Left colon (tissue), 2 donors: ENCODE results near the gene TMEM131L. TPM values are rescaled to one million over a fixed set of nuclear protein-coding genes. Genes with fewer than 3 reads are reported as not detected.
A peak's percentile ranks its signal among the peaks of the same experiment; 100 is the strongest.
"Not testable (repeated sequence)": the region's sequence is repeated elsewhere in the genome, so short reads cannot be mapped to it uniquely, and the experiment has no call there.

Source experiments
- ATAC-seq: fragments of 200-7000 bp; cut with Tn5 transposase; one replicate; pipeline ENCODE4 v1.9.1; 2020; ENCODE audit warnings: mild to moderate bottlenecking, moderate library complexity
- DNase-seq, 2 donors: peaks; one replicate each; pipeline ENCODE4 v3.0.0-alpha.2; 2020
- intact Hi-C, 2 donors: fragments of 100-400 bp; cut with DNase I in 1 of 2; cut with micrococcal nuclease in 1 of 2; formaldehyde crosslinking; loops; one replicate each; pipeline versions ENCODE4 v1.11.2 to v1.14.0; 2022; cut with DNase I, micrococcal nuclease
- total RNA-seq, 2 donors: library from RNA; stranded (reverse); fragmentation: NEBNext Ultra II Directional; extraction: Animal tissue kit (Norgen Biotek cat#: 25700); gene quantifications; one replicate each; pipeline ENCODE4 v1.2.1, GENCODE V29; 2021
- donor health status: DM: no; HTN: no; CAD: no.
- donor health status: DM: yes; HTN: yes; CAD: no.

Gene TMEM131L
- total RNA-seq, 2 donors from 2014 or later: 3.6 to 8.0 TPM

DNA sequence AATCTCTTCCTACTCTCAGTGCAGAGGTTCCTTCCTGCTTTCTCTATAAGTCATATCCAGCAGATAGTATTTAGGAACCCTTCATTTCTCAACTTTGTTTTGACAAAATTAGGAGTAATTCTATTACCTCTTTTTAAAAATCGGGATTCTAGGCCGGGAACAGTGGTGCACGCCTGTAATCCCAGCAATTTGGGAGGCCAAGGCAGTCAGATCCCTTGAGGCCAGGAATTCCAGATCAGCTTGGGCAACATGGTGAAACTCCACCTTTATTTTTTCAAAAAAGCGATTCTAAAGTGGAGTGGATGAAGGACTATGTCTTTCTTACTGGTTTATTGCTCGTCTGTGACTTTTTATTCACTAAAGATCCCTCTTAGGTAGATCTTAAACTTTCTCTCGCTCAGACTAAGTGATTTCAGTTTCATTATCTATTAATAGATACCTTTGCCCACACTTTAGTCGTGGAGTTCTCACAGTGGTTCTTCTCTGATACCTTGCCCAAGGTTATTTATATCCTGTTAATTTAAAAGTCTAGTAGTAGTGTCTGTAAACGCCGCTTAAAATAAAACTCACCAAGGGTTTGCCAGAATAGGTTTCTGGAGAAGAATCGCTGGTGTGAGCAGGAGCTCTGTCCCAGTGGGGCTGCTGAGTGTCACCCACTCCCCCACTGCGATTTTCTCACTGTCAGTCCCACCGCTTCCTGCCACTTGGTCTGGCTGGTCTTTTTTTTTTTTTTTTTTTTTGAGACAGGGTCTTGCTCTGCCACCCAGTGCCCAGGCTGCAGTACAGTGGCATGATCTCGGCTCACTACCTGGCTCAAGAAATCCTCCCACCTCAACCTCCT is 27.0 kb upstream of the TMEM131L start:
- no peak for ATAC-seq
- no peak for DNase-seq
- intact Hi-C loops: loop anchor here in 1 of 2 donors (10.0 kb wide), 1 partner anchor 136 kb away; no protein-coding TSS in a partner anchor

DNA sequence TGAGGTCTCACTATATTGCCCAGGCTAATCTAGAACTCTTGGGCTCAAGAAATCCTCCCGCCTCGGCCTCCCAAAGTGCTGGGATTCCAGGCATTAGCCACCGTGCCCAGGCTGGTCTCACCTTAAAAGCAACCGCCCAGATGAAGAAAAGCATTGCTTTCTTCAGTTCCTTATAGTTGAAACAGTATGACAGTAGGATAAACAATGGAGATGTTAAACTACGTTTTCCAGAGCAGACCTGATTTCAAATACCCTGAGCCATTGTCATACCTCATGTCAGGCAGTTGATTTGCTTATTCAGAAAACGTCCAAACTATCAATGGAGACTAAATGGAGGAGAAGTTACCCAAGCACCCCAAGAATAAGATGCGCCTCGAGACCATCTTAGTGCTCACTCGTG is 26.3 kb upstream of the TMEM131L start:
- no peak for ATAC-seq

DNA sequence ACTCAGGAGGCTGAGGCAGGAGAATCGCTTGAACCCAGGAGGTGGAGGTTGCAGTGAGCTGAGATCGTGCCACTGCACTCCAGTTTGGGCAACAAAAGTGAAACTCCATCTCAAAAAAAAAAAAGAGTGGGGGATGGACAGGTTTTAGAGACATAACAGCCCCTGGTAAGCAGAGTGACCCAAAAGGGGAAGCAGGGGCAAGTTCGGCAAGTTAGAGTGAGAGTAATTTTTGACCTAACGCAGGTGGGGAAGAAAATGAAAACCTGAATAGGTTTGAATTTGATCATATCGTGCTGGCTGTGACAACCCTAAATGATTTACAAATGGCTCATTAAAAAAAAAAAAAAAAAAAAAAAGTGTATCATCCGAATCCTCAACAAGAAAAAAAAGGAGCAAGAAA is 25.7 kb upstream of the TMEM131L start:
- intact Hi-C loops: no loop called here
- no peak for DNase-seq
- no peak for ATAC-seq

More for the DNA sequence above, 26.3 kb upstream of the TMEM131L start:
- DNase-seq: no peak
- intact Hi-C loops: loop anchor here in 1 of 2 donors (10.0 kb wide), 1 partner anchor 135 kb away; no protein-coding TSS in a partner anchor

DNA sequence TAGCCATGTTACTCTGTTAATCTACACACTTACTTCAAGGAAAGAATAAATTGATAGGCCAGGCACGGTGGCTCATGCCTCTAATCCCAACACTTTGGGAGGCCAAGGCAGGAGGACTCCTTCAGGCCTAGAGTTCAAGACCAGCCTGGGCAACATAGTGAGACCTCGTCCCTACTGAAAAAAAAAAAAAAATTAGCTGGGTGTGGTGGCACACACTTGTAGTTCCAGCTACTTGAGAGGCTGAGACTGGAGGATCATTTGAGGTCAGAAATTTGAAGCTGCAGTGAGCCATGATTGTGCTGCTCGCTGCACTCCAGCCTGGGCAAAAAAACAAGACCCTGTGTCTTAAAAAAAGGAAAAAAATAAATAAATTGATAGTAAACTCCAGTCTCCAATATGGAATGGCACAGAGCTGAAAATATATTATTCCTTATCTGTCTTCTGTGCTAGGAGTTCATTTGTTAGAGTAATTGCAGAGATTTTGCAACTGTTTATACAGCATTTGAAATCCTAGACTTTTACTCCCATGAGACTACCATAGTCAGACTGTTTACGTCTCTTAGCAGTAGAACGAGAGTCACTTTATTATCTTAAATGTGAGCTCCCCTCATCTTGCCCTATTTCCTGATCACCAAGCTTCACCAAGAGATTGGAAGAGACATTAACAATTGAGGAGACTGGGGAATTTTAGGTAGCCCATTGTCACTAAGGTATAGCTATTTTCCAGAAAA is 18.8 kb upstream of the TMEM131L start:
- intact Hi-C loops: no loop called here
- no peak for DNase-seq
- ATAC-seq: no peak

DNA sequence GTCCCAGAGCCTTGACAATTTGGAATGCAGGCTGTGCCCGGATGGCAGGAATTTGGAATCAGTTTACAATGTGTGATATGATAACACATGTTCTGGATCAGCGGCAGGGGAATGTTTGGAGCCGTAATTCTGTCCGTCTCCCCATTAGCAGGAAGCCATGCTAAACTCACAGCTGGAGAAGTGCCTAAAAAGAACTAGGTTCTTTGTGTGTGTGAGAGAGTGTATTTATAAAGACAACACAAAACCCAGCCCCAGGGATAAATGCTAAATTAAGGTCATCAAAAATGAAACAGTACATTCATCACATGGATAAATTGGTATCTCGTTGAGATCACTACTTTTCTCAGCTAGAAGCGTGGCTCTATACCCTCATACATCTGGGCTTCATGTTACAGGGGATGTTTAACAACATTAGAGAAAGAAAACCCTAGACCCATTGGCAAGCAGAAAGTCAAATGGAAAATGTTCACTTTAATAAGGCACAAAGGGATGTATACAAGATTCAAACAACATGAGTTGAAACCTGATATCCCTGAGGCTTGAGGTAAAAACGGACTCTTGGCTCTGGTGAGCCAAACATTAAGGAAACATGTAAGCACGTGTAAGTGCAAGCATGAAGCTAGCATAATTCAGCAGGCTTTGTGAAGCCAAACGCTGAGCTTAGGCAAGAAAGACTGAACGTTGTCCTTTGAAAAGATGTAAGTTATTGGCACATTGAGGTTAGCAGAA is 18.0 kb upstream of the TMEM131L start:
- DNase-seq: no peak
- ATAC-seq: no peak
- intact Hi-C loops: no loop called here

DNA sequence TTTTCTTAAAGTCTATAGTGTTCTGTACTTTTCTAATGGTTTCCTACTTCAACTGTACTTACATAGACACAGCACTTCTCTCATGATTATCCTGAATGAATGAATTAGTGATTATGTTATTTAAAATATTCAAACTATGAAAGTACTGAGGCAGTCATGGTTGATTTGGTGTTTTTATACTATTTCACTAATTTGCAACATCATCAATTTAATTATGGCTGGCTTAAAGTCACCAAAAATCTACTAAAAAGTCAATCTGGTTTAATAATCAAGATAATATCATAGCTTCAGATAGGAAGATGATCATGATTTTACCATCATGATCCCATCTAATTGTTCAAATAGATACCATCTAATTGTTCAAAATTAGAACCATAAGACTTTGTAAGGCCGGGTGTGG is 16.8 kb upstream of the TMEM131L start:
- intact Hi-C loops: no loop called here
- no peak for ATAC-seq
- no peak for DNase-seq

DNA sequence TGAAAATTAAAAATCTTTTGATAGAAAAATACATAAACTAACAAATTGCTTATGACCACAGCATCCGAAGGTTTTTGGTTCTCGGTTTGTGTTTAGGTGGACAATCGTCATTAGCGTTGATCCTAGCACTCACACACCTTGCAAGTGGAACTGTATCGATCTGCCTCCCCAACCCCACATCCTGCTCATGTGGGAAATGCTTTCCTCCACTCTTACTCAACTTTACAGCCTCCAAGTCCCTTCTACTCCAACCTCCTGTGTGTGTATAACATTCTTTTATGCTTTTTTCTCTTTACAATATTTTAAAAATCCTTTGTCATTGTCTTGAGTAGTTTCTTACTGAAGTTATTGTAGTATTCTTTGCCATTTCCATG is 15.6 kb upstream of the TMEM131L start:
- ATAC-seq (no peak), DNase-seq (no peak)
- intact Hi-C loops: no loop called here

DNA sequence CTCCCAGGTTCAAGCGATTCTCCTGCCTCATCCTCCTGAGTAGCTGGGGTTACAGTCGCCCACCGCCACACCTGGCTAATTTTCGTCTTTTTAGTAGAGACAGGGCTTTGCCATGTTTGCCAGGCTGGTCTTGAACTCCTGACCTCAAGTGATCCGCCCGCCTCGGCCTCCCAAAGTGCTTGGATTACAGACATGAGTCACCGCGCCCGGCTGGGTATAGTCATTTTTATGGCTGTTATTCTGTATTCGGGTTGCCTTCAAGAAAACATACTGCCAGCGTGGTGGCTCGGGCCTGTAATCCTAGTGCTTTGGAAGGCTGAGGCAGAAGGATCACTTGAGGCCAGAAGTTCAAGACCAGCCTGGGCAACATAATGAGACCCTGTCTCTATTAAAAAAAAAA is 15.0 kb upstream of the TMEM131L start:
- ATAC-seq: peak; percentile 31
- DNase-seq, intact Hi-C loops: not testable (repeated sequence)

DNA sequence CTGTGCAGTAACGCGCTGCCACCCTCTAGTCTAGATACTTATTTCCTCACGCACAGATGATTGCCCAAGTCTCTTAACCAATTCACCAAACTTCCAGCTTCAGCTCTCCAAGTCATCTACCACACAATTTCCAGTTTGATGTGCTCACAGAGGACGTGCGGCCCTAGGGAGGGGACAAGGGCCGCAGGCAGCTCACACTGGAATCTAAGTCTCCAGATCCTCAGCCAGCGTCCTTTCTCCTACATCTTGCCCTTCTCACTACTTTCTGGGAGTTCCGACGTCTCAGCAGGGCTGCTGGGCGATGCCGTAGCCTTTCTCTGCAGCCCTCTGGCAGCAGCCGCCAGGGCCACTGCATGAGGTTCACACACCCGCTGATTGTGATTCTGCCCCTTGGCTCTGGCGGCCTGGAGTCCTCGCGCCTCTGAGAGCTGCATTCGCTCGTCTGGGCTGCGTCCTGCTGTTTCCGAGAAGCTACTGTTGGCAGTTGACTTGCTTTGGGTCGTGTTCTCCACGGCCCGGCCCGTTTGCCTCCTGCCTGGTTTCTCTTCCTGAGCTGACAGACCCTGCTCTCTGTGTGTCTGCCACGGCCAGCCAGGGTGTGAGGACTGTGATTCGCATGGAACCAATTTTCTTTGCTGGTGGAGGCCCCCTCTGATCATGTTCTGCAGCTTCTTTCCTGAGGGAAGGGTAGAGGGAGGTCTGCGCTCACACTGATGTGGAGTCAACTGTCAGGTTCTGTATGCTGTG is 14.1 kb upstream of the TMEM131L start:
- no peak for ATAC-seq
- intact Hi-C loops: no loop called here

DNA sequence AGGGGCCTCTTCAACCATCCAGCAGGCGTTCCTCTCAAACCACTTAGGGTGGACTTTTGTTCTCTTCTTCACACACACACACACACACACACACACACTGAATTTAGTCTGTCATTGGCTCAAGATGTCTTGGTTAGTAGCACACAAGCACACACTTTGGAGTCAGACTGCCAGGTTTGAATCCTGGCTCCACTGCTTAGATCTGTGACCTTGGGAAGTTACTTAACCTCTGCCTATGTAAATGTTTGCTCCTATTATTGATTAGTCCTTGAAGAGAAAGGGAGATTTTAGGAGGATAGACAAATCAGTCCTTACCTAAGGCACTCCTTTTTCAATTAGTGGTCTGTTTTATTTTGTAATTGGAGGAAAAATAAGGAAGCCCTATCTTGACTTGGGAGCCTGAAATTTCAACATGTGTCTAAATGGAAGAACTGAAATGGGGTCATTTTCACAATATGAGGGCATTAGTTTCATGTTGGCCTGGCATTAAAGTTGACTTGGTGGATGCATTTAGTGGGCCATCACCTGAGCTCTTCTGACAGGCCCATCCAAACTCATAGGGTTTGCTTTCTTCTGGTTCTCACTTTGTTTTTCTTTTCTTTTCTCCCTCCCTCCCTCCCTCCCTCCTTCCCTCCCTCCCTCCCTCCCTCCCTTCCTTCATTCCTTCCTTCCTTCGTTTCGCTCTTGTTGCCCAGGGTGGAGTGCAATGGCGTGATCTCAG is 13.3 kb upstream of the TMEM131L start:
- DNase-seq: no peak
- no peak for ATAC-seq
- intact Hi-C loops: no loop called here

More for the DNA sequence above, 14.1 kb upstream of the TMEM131L start:
- DNase-seq: no peak

DNA sequence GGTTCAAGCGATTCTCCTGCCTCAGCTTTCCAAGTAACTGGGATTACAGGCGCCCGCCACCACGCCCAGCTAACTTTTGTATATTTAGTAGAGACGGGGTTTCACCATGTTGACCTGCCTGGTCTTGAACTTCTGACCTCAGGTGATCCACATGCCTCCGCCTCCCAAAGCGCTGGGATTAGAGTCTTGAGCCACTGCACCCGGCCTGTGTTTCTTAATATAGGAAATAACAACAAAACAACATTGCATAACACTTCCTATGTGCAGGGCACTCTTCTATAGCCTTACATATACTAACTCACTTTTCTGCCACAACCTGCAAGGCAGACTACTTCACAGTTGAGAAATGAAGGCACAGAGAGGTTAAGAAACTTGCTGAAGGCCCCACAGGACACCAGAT is 12.8 kb upstream of the TMEM131L start:
- intact Hi-C loops: no loop called here
- DNase-seq (no peak), ATAC-seq (no peak)

DNA sequence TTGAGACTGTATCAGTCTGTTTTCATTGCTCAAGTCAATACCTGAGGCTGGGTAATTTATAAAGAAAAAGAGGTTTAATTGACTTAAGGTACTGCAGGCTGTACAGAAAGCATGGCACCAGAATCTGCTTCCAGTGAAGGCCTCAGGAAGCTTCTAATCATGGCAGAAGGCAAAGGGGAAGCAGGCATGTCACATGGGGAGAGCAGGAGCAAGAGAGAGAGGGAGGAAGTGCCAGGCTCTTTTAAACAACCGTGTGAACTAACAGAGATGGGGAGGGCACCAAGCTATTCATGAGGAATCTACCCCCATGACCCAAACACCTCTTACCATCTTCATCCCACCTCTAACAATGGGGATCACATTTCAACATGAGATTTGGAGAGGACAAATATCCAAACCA is 7.2 kb upstream of the TMEM131L start:
- DNase-seq: no peak
- intact Hi-C loops: no loop called here
- no peak for ATAC-seq

DNA sequence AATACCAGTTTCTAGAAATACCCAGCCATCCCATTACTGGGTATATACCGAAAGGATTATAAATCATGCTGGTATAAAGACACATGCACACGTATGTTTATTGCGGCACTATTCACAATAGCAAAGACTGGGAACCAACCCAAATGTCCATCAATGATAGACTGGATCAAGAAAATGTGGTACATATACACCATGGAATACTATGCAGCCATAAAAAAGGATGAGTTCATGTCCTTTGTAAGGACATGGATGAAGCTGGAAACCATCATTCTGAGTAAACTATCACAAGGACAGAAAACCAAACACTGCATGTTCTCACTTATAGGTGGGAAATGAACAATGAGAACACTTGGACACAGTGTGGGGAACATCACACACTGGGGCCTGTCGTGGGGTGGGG is 4.6 kb upstream of the TMEM131L start:
- ATAC-seq, DNase-seq, intact Hi-C loops: not testable (repeated sequence)

DNA sequence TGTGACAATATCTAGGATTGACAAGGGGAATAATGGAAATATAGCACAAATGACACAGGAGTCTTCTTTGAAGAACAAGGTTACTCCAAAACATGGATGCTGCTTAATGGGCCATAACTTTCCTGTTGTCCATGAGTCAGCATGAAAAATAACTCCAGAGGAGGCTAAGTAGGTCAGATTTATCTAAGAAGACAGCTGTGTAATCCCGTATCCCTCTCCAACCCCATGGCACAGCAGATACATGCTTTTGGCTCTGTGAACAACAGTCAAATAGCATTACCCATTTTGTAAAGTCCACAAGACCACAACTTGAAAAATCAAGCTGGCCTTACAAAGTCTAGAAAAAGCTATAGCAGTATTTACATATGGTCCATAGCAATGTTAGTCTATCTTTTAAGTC is 2.1 kb upstream of the TMEM131L start:
- no peak for DNase-seq
- no peak for ATAC-seq
- intact Hi-C loops: no loop called here

DNA sequence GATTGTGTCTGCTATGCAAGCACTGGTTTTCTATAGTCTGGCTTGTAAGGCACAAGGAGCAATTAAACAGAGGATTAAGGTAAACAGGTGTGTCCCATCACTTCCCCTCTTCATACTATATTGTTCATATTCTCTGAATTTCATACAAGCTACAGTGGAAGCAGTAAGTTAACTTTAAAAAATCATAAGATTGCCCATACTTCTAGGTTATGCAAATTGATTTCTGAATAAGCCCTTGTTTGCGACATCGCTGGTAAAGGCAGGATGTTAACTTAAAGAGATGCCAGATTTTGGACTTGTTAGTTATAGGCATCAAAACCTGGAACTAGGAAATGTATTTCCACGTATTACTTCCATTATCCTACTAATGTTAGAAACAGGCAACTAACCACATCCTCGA is 1.0 kb upstream of the TMEM131L start:
- ATAC-seq (no peak), DNase-seq (no peak)
- intact Hi-C loops: no loop called here

DNA sequence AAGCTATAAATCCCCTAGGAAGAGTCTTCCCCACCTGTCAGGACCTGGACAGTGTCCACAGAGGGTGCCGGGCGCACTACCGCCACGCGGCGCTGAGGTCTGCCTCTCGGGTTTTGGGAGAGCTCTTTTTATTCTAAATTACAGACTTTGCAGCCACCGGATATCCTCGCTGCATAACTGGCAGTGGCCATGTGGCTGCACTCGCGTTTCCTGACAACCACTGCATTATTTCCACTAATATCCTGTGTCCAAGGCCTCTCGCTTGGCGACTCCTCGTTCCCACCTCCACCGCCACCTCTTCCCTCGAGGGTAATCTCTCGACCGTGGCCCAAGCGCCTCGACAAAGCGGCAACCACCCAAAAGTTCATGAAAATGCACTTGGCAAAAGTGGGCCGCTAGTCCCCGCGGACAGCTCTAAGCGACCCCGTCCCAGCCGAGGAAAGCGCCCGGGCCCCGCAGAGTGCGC is 512 bp upstream of the TMEM131L start:
- peak; percentile 47 to 60 for DNase-seq
- peak; percentile 33 for ATAC-seq
- intact Hi-C loops: no loop called here

DNA sequence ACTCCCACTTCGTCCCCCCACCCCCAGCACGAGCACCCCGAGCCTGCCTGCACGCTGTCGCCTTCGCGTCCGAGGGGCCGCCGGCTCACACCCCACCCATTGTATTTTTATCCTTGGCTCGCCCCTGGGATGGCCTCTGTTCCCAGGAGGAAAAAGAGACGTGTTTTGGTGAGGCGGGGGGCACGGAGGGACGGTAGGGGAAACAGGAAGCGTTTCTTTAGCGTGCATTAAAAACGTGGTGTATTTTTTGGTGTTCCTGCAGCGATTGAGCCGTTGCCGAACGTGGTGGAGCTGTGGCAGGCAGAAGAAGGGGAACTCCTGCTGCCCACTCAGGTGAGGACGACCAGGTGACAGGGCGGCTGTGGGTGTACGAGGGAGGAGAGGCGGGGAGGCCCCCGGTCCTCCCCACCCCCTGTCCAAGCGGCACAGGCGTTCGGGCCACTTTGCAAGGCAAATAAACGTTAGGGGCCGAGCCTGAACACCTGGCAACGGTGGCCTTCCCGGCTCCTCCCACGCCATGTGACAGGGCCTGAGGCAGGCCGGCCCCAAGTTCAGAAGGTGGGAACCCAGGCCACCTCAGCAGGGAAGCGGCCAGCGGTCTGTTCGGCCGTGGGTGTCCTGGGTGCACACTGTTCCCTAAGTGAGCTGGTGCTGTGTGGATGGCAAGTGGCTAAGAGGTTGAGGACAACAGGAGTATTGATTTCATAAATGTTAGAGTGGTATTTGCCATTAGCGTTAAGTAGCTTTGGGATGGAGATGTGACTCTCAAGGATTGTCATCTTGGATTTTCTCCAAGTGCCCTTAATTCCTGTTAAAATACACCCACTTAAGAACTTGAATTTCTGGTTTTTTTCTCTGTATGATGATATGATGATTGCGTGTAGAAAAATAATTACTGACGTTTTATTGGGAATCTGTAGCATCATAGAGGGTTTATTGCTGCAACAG is 1.1 kb downstream of the TMEM131L start:
- intact Hi-C loops: no loop called here
- ATAC-seq (peak; percentile 77), DNase-seq (peak; percentile 86 to 92)
